ENCODE data around the gene SPTBN4.

DNA sequence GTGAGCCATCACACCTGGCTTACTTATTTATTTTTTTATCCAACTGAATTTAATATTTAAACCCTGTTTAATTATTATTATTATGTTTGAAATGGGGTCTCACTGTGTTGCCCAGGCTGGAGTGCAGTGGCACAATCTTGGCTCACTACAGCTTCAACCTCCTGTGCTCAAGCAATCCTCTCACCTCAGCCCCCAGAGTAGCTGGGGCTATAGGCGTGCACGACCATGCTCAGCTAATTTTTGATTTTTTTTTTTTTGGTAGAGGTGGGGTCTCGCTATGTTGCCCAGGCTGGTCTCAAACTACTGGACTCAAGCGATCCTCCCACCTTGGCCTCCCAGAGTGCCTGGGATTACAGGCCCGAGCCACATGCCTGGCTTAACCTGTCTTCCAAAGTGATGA is 32.5 kb downstream of the SPTBN4 start:
- TF ChIP-seq, protein P1, sequence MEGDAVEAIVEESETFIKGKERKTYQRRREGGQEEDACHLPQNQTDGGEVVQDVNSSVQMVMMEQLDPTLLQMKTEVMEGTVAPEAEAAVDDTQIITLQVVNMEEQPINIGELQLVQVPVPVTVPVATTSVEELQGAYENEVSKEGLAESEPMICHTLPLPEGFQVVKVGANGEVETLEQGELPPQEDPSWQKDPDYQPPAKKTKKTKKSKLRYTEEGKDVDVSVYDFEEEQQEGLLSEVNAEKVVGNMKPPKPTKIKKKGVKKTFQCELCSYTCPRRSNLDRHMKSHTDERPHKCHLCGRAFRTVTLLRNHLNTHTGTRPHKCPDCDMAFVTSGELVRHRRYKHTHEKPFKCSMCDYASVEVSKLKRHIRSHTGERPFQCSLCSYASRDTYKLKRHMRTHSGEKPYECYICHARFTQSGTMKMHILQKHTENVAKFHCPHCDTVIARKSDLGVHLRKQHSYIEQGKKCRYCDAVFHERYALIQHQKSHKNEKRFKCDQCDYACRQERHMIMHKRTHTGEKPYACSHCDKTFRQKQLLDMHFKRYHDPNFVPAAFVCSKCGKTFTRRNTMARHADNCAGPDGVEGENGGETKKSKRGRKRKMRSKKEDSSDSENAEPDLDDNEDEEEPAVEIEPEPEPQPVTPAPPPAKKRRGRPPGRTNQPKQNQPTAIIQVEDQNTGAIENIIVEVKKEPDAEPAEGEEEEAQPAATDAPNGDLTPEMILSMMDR (IDR thresholded peaks at IDR 0.05) = no peak
- no peak for TF ChIP-seq EZH2 (IDR thresholded peaks at IDR 0.05; ENCODE audit: borderline replicate concordance, insufficient read depth, low read depth, low read length, poor library complexity, severe bottlenecking)

Measured in B cell (primary cell).